GM21576 (cell line): ENCODE measurements around the gene DOHH.

Experiments used
- ATAC-seq: cut with Tn5 transposase; IDR thresholded peaks from one replicate; pipeline ENCODE4 v1.9.1; 2021; ENCODE audit warnings: mild to moderate bottlenecking, moderate library complexity; ENCODE audit not compliant: unreplicated experiment

The DOHH gene

GRCh38 chr19:3505598-3506383 lies 5.3 kb upstream of the DOHH start, which contains the start of gene FZR1:
FZR1 (plus strand) TSS chr19:3506311; CDS start chr19:3522990, 16,679 bp downstream.
- ATAC-seq = peak; percentile 84

DNA sequence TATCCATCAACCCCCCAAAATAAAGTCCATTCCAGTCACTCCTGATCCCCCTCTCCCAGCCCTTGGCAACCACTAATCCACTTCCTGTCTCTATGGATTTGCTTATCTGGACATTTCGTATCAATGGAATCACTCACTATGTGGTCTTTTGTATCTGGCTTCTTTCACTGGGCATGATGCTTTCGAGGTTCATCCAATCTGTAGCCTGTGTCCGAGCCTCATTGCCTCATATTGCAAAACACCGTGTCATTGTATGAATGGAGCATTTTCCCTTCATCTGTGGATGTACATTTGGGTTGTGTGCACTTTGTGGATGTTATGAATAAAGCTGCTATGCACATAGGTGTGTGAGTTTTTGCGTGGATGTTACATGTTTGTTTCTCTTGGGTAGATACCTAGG lies 4.3 kb upstream of the DOHH start:
- no peak for ATAC-seq

- no peak for ATAC-seq
Observed at GRCh38 chr19:3503036-3503572, 2.6 kb upstream of the DOHH start.

GRCh38 chr19:3501780-3502179 lies 1.3 kb upstream of the DOHH start:
- ATAC-seq = no peak

DNA sequence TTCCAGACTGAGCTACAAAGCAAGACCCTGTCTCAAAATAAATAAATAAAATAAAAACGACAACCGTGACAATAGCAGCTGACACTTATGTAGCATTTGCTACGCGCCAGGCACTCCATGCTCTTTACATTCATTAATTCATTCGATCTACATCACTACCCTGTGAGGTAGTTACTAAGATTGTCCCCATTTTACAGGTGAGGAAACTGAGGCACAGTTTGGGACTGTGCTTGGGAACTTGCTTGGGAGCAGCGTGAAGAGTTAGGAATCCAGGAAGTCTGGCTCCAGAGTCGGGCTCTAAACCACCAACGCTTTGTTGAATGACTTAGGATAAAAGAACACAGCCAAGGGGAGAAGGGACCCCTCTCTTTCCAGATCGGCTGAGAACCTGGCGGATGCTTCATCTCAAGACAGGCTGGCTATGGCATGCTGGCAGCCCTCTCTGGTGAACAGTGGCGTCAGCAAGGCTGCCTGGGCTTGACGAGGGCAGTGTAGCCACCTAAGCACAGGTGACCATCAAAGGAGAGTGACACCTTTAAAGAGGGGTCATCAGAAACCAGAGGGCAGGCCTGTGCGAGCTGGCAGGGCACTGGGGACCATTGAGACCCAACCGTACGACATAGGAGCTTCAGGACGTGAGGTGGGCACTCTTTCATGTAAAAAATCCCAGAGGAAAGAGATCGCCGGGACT lies 591 bp downstream of the DOHH start:
- peak; percentile 8 for ATAC-seq

DNA sequence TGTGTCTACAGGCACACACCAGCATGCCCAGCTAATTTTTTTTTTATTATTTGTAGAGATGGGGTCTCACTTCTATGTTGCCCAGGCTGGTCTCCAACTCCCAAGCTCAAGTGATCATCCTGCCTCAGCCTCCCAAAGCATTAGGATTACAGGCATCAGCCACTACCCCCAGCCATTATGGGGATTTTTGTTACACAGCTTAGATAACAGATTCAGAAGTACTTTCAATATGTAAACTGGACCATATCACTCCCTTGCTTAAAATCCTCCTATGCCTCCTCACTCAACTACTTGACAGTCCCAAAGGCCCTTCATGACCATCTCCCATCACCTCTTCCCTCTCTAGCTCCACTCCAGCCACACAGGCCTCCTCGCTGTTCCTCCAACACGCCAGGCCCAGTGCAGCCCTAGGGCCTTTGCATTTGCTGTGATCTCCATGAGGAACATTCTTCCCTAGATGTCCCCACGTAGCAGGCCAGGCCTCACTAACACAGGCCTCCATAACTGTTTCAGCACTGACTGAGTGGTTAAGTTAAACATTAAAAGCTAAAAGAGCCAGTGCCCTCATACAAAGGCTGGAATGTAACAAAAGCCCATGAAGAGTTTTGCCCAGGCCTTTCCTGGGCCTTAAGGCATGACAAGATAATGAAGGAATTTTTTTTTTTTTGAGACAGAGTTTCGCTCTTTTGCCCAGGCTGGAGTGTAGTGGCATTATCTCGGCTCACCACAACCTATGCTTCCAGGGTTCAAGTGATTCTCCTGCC lies 2.5 kb downstream of the DOHH start:
- ATAC-seq = no peak

GRCh38 chr19:3496392-3497273 lies 3.8 kb downstream of the DOHH start:
- ATAC-seq = no peak

DNA sequence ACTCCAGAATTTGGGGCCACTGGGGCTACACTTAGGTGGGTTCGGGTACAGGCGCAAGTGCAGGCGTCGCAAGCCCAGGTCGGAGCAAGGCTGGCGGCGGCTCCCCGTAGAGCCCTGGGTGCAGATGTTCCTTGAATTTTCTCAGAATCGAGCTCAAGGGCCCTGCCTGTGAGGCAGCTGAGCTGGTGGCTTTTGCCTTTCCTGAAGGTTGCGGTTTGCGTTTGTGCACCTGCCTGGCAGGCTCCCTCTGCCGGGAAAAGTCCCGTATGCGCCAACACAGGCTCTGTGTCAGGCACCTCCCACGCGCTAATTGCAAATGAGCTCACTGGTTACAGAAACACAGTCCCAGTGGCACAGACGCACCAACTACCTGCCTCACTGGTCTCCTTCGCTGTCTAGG lies 5.9 kb downstream of the DOHH start:
- ATAC-seq = no peak

DNA sequence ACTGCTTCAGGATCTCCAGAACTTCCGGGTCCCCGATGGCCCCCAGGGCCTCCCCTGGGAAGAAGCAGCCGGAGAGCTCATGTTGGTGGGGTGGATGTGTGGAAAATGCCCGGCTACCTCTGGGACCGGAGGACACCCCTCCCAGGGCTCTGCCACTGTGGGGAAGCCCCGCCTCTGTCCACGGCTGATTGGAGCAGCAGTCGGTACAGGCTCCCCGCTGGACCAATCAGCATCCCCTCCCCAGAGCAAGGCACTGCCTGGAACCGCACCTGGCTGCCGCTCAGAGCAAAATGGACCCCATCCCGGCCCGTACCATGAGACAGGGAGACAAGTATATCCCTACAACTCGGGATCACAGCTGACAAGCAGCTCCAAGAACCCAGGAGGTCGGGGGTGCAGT lies 6.4 kb downstream of the DOHH start:
- ATAC-seq = no peak

DNA sequence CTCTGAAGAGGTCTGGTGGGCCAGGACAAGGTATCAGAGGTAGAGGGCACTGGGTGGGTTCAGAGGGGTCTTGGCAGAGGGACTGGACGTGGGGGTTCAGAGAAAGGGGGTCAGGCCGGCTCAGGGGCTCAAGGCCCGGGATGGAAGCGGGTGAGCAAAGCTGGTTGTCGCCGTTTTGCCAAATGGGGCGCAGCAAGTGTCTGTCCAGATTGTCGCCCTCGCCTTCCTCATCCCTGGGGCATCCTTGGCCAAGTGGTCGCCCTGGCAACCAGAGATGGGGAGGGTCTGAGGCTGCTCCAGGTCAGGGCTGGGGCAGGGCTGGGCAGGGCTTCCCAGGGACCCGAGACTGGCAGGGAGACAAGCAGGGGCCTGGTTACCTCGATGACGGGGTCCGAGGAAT lies 6.8 kb downstream of the DOHH start:
- no peak for ATAC-seq

GRCh38 chr19:3492919-3493318 lies 7.6 kb downstream of the DOHH start:
- no peak for ATAC-seq

DNA sequence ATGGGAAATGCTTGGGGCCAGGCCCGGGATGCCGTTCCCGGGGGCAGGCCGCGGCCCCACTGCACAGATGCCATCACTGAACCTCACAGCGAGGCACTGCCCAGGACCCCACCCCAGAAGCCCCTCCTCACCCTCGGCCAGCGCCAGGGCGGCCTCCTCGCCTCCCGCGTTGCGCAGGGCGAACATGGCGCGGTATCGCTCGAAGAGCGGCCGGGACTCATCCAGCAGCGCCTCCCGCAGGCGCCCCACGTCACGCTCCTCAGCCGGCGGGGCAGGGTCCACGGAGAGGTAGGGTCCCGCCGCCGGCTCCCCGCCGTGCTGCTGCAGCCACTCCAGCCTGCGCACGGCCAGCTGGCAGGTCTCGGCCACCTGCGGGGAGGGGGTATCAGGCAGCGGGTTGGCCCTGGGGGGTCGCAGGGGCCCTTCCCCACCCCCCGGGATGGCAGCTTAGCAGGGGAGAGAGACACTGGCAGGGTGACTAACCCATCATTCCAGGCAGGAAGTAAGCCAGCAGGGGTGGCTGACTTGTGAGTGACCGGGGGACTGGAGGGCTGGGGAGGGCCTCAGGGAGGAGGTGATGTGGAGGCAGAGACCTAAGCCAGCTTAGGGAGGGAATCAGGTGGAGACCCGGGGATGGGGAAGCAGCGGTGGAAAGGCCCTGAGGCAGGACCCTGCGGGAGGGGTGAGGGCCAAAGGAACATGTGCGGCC lies 8.2 kb downstream of the DOHH start:
- ATAC-seq = no peak

- ATAC-seq = no peak
Observed at GRCh38 chr19:3491396-3492119, 8.9 kb downstream of the DOHH start.

DNA sequence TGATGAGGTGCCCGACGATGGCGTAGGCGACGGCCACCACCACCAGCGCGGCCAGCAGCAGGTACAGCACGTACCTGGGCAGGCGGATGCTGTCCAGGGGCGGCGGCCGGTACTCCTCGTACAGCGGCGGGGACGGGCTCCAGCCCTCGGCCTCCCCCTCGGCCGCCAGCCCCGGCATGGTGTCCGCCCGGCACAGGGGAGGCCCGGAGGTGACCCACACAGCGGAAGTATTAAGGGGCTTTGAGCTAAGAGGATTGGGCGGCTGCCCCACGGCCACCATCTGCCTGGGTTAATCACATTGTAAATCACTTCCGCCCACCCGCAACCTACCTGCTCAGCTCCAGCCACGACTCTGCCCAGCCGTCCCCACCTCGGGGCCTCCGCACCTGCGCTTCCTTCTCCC lies 17.2 kb downstream of the DOHH start, which contains the start of gene SMIM44:
SMIM44 (minus strand) TSS at position 216 of the 403 bp plus-strand sequence; CDS start at position 178, 38 bp downstream.
- ATAC-seq = no peak

DNA sequence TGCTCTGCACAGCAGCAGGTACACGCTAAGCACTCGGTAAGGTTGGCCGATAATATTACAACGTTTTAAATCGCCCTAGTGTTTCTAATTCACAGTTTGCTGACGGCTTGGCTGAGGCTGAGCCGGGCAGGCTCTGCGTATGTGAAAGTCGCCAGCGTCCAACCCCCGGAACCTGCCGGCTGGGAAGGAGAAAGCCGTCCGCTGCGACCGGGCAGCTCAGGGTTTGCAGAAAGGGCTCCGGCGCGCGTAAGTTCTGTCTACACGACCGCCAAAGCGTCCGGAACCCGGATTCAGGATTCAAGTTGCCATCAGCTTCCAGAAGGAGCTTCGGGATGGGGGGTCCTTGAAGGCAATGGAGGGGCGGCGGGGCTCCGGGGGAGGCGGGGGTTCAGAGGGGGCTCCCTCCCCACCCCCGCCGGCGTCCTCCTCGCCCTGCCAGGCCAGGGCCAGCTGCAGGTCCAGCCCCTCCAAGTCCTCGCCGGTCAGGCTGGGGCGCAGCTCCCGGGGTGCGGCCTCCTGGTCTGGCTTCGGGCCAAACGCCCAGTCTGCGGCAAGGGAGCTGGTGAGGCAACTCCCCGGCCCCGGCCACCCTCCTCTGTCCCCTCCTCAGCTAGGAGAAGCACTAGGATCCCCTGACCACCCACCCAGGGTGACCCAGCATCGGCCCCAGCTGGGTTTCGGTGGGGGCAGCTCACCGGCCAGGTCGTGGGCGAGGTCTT lies 17.8 kb downstream of the DOHH start:
- ATAC-seq = no peak

DNA sequence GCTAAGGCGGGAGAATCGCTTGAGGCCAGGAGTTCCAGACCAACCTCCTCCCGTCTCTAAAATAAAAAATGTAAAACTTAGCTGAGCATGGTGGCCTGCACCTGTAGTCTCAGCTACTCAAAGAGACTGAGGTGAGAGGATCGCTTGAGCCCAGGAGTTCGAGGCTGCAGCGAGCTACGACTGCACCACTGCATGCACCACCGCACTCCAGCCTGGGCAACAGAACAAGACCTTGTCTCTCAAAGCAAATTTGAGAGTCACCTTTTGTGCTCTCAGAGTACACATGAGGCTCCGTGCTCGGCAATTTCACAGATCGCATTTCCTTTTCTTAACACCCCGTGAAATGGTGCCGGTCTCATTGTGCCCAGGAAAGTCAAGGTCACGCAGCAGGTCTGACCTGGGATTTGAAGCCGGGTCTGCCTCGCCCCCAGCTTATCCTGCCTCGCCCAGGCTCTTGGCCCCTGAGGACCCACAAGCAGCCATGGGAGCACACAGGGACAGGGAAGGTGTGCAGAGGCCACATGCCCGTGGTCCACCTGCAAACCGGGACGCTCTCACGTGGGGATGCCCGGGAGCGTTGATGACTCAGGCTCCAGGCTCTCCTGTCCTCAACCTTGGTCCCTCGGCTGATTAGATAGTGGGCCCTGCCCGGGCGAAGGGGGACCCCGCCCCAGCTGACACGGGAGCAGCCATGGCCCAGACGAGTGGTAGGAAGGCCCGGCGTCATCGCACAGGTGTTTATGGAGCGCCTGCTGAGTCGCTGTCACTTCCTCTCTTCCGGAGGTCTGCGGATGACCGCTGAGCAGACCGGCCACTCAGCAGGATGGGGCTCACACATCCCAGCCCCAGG lies 19.0 kb downstream of the DOHH start:
- ATAC-seq = no peak

- ATAC-seq = no peak
Observed at GRCh38 chr19:3480383-3481091, 19.9 kb downstream of the DOHH start, which contains the start of gene SMIM24. SMIM24 (minus strand) TSS chr19:3480525; CDS start chr19:3480463, 62 bp downstream.
